GM06990 (cell line): ENCODE results near the gene DDX4.

ENCODE experiments used
- DNase-seq: peaks from one replicate; pipeline ENCODE4 v3.0.0-alpha.2; 2011; ENCODE audit not compliant: insufficient read length; ENCODE audit errors: extremely low read depth
- H3K27me3 ChIP-seq: replicated peaks from 2 replicates; pipeline ENCODE4 v1.6.0; 2011; ENCODE audit warnings: low read length; ENCODE audit not compliant: control insufficient read depth, insufficient read depth
- H3K36me3 ChIP-seq: 2 replicates; pipeline ENCODE4 v1.5.1; 2011; ENCODE audit warnings: low read length; ENCODE audit not compliant: control insufficient read depth, insufficient read depth
- H3K4me3 ChIP-seq: replicated peaks from 2 replicates; pipeline ENCODE4 v1.5.1; 2011; ENCODE audit warnings: low read depth, mild to moderate bottlenecking, control low read depth, low read length
- TF ChIP-seq, protein P1 (sequence below): IDR thresholded peaks from 2 replicates; pipeline ENCODE4 v1.5.1; 2011; ENCODE audit warnings: low read length, control low read depth, mild to moderate bottlenecking, inconsistent platforms; ENCODE audit not compliant: insufficient read depth, poor library complexity, severe bottlenecking

The DDX4 gene

GRCh38 chr5:55699041-55699688 lies 38.7 kb upstream of the DDX4 start:
- Histone ChIP-seq H3K27me3 (no peaks in the 10 kb centered on the region), H3K36me3 (no peaks in the 10 kb centered on the region), H3K4me3 (no peak overlapping the region)
- TF ChIP-seq, protein P1, sequence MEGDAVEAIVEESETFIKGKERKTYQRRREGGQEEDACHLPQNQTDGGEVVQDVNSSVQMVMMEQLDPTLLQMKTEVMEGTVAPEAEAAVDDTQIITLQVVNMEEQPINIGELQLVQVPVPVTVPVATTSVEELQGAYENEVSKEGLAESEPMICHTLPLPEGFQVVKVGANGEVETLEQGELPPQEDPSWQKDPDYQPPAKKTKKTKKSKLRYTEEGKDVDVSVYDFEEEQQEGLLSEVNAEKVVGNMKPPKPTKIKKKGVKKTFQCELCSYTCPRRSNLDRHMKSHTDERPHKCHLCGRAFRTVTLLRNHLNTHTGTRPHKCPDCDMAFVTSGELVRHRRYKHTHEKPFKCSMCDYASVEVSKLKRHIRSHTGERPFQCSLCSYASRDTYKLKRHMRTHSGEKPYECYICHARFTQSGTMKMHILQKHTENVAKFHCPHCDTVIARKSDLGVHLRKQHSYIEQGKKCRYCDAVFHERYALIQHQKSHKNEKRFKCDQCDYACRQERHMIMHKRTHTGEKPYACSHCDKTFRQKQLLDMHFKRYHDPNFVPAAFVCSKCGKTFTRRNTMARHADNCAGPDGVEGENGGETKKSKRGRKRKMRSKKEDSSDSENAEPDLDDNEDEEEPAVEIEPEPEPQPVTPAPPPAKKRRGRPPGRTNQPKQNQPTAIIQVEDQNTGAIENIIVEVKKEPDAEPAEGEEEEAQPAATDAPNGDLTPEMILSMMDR: no peak
- DNase-seq: peak; percentile 32

GRCh38 chr5:55700745-55701144 lies 37.1 kb upstream of the DDX4 start:
- Histone ChIP-seq H3K4me3 (no peak overlapping the region), H3K36me3 (no peaks in the 10 kb centered on the region), H3K27me3 (no peaks in the 10 kb centered on the region)
- DNase-seq: no peak
- TF ChIP-seq, protein P1: no peak

- no peaks in the 10 kb centered on the region for H3K27me3 ChIP-seq
- no peak overlapping the region for H3K4me3 ChIP-seq
- TF ChIP-seq, protein P1: no peak
- H3K36me3 ChIP-seq: no peaks in the 10 kb centered on the region
- DNase-seq: no peak
Measured at GRCh38 chr5:55701462-55702103, 36.3 kb upstream of the DDX4 start.

GRCh38 chr5:55702598-55703345 lies 35.1 kb upstream of the DDX4 start:
- Histone ChIP-seq H3K4me3 (no peak overlapping the region), H3K27me3 (no peaks in the 10 kb centered on the region), H3K36me3 (no peaks in the 10 kb centered on the region; the same call in 1 of the 2 replicates)
- TF ChIP-seq, protein P1: no peak
- no peak for DNase-seq

GRCh38 chr5:55706230-55706629 lies 31.6 kb upstream of the DDX4 start:
- Histone ChIP-seq H3K4me3 (no peak overlapping the region), H3K27me3 (no peaks in the 10 kb centered on the region), H3K36me3 (no peaks in the 10 kb centered on the region; the same call in none of the 2 replicates)
- TF ChIP-seq, protein P1: no peak
- DNase-seq: no peak
